Activated CD4-positive, CD25-positive, alpha-beta regulatory T cell treated with anti-CD3 and anti-CD28 coated beads, Interleukin-2, amount 50 U/mL, for 72 hours (primary cell): ENCODE results near the gene ABL1.
"Not testable (repeated sequence)": the region's sequence is repeated elsewhere in the genome, so short reads cannot be mapped to it uniquely, and the experiment has no call there.

Experiments
- DNase-seq: peaks from one replicate; pipeline ENCODE4 v3.0.0; 2021

ABL1 gene

DNA sequence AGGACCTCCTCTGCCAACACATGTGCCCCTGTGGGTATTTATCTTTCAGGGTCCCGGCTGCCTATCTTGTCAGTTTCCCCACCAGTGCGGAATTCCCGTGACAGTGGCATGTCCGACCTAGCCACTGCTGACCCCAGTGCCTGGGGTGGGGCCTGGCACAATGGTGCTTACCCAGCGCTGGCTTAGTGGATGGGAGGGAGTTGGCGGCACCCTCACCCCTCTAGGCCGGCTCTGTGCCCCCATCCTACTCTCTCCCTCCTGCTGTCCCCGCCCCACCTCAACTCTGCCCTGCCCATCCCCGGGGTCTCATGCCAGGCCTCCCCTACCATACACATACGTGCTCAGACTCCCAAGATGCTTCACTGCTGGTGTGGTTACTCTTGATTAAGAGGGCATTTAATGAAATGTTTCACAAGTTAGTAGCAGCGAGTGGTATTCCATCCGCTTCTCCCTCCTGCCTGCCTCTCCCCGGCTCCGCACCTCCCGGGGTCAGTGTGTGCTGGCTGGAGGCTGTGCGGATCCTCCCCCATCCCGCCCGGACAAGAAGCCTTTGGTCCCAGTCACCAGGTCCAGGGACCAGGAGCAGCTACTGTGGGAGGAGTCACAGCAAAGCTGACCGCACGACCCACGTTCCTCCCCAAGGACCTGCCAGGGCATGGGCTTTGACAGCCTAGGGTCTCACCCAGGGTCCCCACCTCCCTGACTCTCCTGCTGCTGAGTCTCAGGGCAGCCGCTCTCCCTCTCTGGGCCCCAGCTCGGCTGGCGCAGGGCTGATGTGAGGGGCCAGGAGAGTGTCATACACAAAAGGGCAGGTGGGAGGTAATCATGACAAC, 71.1 kb downstream of the ABL1 start:
- DNase-seq, result no peak

DNA sequence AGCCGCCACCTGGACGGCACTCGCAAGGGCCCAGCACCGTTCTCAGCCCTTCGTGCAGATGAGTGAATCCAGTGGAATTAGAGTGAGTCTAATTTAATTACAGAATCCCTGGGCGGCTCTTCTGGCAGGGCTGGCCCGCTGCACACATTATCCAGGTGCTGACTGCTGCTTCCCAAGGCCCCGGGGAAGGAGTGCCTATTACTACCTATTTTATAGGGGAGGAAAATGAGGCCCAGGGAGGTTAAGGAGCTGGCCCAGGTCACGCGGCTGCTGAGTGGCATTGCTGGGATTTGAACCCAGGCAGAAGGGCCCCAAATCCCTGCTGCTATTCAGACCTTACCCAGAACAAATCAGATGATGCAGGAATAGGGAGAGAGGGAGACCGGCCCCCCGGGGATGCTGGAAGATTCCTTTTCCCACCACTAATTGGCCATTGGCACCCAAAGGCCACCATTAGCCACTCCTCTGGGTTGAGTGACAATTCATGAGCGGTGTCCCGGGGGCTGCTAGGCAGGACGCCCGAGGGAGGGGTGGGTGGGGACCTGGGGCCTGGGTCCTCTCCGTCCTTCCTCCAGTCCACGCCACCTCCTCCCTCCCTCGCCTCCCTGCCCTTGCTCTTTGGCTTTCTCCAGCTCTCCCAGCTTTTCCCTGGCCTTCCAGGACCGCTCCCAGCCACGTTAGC, 71.8 kb downstream of the ABL1 start:
- DNase-seq, result no peak

DNA sequence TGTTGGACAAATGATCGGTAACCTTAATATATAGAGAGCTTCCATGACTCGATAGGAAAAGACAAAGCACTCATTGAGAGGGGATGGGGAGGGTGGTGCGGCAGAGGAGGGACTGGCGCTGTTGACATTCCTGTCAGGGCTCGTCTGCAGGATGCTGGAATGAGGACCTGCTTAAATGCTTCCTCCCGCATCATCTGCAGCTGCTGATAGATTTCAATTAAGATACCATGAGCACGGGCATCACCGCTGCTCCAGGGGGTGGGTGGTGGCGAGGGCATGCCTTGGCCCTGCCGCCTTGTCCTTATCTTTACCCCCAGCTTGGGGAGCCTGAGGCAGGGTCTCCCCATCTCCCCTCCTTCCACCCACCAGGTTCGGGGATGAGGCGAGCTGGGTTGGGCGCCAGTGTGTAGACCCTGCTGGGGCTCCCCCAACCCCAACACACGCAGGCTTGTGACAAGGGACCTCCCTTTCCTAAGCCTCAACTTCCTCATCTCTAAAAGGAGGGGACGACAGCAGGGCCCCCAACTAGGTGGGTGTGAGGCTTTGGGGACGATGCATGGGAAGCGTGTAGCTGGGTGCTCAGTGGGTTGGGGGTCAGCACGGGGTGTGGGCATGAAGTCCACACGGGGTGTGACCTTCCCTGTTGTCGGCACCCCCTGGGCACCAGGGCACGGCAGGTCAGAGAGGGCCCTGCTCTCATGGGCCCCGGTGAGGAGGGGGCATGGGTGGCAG, 73.3 kb downstream of the ABL1 start:
- DNase-seq, result no peak

DNA sequence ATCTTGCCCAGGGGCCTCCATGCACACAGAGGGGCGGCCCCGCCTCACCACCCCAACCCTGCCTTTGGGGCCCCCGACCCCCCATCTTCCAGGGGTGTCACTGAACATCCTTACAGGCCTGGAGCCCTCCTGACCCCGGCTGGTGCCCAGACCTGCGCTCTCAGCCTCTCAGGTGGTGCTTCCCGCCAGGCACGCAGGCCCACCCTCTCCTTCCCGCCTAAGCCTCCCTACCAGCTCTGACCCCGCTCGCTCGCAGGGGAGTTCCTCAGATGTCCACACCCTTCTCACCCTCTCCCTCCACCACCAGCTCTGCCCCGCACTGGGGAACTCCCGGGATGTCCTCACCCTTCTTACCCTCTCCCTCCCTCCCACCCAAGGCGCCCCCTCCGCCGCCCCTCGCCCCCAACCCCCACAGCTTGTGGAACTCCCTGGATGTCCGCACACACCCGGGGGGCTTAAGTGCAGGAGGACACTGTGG, 73.9 kb downstream of the ABL1 start:
- no peak for DNase-seq

DNA sequence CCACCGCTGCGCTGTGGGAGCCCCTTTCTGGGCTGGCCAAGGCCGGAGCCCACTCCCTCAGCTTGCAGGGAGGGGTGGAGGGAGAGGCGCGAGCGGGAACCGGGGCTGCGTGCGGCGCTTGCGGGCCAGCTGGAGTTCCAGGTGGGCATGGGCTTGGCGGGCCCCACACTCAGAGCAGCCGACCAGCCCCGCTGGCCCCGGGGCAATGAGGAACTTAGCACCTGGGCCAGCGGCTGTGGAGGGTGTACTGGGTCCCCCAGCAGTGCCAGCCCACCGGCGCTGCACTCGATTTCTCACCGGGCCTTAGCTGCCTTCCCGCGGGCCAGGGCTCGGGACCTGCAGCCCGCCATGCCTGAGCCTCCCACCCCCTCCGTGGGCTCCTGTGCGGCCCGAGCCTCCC, 75.0 kb downstream of the ABL1 start:
- not testable (repeated sequence) for DNase-seq

DNA sequence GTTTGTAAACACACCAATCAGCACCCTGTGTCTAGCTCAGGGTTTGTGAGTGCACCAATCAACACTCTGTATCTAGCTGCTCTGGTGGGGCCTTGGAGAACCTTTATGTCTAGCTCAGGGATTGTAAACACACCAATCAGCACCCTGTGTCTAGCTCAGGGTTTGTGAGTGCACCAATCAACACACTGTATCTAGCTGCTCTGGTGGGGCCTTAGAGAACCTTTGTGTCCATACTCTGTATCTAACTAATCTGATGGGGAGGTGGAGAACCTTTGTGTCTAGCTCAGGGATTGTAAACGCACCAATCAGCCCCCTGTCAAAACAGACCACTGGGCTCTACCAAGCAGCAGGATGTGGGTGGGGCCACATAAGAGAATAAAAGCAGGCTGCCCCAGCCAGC, 75.6 kb downstream of the ABL1 start:
- not testable (repeated sequence) for DNase-seq

DNA sequence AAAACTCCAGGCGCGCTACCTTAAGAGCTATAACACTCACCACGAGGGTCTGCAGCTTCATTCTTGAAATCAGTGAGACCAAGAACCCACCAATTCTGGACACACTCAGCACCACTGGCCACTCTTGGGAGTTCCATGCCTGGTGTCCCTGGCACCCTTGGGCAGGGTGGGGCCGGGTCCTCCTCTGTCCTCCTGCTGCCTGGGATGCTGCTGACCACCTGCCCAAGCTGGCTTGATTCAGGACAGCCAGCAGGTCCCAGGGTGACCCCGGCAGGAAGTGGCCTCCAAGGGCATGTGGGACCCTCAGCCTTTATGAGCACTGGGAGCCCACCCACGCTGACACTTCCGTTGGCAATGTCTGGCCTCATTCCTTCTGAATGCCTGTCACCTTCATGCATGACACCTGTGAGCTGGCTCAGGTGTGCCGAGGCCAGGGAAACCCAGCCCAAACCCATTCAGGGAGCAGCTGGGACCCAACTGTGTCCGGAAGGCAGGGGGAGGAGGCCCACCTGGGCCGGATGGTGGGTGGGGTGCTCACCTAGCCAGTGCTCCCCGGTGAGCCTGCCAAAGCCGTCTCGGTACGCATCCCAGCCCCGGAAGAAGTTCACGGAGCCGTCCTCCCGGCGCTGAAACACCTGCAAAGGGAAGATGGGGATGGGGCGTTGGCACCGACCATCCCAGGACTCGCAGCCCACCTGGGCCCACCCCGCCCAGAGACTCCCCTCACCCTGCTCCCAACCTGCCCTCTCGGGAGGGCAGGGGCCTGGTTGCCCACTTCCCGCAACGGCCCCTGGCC, 76.4 kb downstream of the ABL1 start:
- DNase-seq, result no peak

DNA sequence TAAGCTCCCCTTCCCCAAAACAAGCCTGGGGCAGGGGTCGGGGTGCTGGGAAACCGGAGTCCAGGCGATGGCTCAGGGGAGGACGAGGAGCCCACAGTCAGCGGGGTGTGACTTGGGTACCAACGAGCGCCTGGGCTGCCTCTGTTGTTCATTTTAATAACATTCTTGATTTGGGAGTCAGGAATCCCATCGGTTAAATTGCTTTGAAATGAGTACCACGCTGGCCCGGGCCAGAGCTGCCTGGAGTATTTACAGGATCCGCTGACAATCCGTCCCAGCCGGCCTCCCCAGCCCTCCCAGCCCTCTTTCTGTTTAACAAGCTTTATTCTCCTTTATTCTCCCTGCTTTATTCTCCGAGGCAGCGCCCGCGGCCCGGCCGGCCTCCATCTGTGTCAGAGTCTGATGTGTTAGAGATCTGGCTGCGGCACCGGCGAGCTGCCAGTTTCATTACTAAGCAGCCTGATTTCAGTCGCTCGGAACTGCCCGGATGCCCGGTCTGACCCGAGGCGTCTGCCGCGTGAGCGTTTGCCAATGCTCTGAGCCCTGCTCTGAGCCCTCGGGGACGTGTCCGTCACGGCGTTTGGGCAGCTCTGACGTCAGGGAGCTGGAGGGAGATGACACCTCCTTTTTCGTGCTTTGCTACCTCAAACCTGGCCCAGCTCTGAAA, 78.0 kb downstream of the ABL1 start:
- DNase-seq, result no peak

DNA sequence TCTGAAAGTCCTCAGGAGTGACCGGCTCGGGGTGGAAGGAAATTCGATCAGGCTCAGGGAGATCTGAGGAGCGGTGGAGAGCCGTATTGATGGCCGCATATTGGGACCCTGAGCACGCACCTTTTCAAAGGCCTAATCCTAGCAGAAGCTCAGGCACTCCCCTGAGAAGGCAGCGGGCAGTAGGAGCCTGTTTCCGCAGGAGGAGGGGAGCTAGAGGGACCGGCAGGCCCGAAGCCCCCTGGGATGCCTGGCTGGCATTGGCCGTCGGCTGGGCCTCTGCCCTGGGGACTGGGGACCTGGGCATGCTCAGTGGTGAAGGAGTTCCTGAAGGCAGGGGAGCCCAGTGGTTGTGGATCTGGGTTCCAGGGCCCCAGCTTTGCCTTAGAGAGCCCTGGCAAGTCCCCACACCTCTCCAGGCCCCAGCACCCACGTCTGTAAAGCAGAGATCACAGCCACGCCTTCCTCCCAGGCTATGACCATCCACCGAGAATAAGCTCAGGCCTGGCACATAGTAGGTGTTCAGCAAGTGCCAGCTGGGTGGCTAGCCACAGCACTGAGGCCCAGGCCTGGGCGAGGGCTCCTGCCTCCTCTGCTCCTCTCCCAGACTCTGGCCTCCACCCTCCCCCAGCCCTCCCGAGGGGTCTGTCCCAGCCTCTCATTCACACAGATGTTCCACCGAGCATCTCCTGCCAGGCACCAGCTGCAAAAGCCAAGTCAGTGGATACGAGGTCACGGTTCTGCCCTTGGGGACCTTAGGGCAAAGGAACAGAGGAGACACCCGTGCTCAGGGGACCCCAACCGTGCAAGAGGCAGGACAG, 78.8 kb downstream of the ABL1 start:
- no peak for DNase-seq

DNA sequence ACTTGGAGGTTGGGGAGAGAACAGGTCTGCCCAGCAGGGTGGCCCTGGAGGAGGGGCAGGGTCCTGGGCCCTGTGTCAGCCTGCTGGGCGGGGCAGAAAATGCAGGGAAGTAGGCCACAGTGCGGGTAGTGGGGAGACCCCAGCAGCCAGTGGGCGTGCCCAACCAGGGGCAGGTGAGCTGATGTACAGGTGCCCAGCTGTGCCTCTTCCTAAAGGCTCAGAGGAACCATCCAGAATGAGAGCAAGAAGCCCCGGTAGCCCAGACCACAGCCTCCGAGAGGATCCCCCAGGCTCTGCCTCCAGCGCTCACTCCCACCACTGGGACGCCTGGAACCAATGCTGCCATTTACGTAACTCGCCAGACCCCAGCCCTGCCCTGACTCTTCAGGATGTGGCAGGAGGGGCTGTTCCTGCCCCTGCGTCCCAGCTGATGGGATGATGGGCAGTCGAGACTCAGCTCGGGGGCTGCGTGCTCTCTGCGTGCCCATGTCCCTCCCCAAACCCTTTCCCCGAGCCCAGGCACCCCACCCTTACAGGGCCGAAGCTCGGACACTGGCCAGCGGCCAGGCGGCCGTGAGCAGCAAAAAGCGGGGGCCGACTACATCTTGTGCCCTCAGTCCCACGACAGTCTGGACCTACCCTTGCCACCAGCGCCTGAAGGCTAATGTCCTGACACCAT, 79.5 kb downstream of the ABL1 start:
- no peak for DNase-seq

DNA sequence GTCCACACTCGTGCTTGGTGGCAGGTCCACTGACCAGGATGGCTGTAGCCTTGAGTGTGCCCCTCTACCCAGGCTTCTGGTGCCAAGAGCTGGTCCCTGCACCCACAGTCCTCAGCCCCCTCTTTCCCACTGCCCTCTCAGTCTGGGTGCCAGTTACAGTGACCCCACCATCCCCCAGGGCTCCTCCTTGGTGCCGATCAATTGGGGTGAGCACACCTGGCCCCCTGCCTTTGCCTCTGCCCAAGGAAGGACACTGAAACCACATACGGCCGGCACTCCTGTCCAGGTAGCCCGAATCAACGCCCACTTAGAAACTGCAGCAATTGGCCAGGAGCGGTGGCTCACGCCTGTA, 80.0 kb downstream of the ABL1 start:
- DNase-seq, result no peak

DNA sequence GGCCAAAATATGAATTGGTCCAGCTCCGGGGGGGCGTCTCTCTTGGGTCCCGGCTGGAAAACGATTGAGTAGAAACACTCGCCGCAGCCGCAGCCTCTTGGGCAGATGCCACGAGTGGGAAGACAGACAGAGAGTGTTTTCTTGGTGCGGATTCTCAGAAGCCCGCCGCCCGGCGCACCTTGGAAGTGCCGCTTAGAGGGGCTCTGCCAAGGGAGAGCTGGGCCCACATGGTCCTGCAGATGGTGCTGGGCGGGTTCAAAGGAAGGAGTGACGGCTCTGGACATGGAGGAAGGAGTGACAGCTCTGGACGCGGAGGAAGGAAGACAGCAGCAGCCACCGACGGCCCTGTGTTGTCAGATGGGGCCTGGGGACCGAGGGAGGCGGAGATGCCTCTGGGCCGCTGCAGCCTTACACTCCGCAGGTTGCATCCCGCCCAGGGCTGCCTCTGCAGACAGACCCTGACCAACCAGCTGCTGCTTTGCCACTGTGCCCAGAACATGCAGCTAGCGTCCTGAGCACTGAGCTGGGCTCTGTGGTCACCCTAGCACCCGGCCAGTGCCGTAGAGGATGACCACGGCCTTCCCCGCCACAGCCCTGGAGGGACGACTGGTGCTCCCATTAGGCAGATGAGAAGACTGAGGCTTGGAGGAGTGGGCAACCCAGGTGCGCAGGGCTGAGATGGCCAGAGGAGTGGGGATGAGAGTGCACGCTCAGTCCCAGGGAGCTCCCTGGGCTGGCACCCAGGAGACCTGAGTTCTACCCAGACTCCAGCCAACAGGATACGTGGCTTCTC, 82.3 kb downstream of the ABL1 start:
- DNase-seq, result no peak

DNA sequence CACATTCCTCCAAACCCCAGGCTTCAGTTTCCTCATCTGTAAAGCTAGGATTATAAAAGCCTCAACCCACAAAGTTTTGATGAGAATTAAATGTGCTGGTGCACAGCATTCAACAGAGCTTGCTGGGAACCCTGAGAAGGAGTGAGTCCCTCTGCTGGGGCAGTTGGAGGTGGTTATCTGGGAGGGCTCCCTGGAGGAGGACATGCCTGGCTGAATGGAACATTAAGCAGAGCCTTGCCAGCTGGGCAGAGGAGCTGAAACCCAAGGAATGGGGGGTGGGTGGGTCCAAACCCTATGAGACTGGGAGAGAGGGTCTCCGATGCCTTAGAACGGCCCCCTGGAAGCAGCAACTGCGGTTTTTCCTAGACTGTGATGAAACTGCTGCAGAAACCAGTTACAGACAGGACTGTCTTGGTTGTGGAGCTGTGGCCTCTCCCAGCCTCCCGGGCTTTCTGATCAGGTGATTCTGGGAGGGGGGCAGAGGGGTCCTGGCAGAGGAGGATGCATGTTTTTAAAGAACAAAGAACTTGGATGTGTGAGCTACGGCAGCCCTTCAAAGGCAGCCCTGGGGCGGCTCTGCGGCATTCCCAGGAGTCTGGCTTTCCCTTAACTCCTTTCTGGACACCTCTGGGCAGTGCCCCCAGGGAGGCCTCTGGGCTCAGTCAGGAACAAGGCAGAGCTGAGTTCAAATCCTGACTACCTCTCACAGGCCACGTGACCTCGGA, 83.2 kb downstream of the ABL1 start:
- DNase-seq, result no peak

DNA sequence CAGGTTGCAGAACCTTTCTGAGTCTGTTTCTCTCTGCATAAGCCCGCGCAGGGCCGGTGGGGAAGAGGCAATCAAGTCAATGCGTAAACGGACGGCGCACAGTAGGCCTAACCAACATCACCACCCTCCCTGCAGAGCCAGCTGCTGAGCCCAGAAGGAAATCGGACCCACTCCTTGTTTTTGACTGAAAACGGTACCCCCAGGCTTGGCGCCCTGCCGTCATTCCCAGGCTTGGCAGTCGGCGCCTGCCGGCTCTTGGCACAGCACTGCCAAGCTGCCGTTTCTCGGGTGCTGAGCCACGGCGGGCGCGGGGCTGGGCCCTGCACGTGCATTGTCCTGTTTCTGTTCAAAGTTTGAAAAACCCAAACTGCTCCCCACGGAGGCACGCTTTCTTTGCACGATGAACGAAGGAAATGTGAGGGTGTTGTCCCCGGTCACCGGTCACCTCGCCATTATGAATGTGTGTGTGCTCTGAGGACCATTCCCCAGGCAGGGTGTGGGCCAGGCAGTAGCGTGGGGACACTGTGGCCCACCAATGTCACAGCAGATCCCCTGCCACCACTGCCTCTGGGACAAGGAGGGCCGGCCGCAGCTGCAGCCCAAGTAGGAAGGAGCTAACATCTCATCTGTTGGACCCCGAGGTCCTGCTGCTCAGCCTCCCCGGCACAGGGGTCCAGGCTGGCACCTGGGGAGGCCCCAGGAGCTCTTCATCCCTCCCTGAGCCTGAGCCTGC, 83.9 kb downstream of the ABL1 start:
- no peak for DNase-seq

DNA sequence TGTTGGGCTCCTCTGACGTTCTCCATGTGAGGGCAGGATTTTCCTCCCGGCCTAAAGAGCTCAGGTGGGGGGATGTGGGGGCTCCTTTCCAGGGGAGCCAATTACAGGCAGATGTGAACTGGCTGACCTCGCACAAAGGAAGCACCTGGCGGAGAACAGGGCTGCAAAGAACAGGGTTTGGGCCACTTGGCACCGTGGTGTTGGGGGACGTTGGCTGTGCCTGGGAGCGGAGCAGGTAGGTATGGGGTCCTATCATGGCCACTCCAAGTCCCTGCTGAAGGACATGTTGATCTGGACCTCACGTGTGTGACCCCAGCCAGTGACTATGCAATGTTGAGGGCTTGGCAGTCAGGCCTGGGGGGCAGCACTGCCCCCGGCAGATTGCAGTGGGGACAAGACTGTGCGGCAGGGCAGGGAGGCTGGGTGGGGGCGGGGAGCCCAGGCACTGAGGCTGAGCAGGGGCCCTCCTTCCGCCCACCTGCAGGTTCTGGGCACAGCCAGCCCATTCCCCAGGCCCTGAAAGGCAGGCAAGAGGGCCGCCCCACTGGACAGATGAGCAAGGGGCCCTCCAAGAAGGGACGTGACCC, 84.6 kb downstream of the ABL1 start:
- DNase-seq, result no peak

DNA sequence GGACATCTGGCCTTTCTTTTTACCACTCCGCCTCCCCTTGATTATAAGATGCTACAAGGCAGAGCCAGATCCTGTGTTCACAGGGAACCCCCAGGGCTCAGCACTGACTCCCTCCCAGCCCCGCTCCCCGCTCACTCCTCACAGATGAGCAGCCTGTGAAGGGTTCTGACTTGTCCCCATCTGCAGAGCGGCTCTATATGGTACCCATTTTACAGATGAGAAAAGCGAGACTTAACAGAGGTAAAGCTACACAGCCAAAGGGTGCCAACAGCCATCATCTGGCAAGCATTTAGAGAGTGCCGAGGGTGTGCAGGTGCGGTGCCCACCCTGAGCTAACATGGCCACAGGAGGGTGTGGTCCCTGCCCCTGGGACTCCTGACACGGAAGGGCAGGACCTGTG, 85.2 kb downstream of the ABL1 start:
- no peak for DNase-seq

DNA sequence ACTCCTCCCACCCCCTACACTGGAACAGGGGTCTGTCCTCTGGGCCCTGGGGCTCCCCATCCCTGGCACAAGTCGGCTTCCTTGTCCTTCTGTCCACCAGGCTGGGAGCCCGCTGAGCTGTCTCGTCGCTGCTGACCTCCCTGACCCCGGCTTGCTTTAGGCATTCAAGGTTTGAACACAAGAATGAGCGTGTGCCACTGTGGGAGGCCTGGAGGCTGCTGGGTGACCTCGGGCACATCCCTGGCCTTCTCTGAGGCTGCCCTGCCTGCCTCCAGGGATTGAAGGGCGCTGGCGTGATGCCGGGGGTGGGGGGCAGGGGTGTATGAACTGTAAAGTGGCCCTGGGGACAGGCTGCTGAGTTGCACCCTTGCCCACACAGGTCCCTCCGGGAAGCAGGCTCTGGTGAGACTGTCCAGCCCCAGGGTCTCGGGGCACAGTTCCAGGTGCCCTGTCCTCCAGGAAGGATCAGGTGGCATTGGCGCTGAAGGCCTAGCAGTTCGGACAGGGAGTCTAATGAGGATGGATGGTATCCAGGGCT, 85.8 kb downstream of the ABL1 start:
- DNase-seq, result no peak
